Head of caudate nucleus (tissue), 42 donors: ENCODE results near the gene MTCL1.

Experiments
- DNase-seq, 42 donors: peaks; one replicate each; pipeline versions ENCODE4 v3.0.0 to v3.0.0-alpha.2; 2020 to 2021; ENCODE audit warnings: mixed read lengths in 7 of 42
- intact Hi-C: fragments of 100-400 bp; cut with DNase I; formaldehyde crosslinking; loops from one replicate; pipeline ENCODE4 v1.15.0; 2022

The MTCL1 gene

DNA sequence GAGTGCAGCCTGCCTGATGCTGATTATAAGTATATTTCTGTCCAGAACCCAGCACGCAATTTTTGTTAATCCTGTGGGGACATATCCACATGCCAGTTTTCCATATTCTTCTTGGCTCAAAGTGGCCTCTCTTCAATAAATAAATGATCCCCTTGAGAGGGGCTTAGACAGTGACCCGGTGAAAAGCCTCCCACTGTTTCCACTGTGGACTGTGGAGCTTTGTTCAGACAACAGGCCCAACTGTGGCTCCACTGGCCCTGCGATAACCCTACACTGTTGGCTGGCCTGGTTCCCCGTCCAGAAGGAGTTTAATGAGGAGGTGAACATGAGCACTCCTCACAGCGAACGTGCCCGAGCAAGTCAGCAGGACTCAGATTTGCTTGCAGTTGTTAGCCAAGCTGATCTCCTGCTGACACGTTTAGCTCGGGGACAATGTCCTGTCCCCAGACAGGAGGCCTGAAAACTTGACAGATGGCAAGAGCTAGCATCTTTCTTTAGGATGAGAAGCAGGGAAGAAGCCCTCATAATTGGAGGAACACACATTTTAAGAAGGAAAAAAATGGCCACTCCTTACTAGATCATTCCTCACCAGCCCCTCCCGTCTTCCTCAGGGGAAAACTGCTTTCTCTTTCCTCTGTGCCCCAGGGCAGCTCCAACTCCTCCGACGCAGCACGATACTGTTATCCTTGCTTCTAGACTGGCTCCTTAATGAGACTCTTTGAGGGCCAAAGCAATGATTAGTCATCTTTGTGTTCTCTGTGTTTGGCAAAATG lies 20.0 kb upstream of the MTCL1 start:
- intact Hi-C loops: no loop called here
- peak in 1 of 42 donors; percentile 48 for DNase-seq

GRCh38 chr18:8685914-8686216 lies 19.5 kb upstream of the MTCL1 start:
- intact Hi-C loops: no loop called here
- no peak for DNase-seq

DNA sequence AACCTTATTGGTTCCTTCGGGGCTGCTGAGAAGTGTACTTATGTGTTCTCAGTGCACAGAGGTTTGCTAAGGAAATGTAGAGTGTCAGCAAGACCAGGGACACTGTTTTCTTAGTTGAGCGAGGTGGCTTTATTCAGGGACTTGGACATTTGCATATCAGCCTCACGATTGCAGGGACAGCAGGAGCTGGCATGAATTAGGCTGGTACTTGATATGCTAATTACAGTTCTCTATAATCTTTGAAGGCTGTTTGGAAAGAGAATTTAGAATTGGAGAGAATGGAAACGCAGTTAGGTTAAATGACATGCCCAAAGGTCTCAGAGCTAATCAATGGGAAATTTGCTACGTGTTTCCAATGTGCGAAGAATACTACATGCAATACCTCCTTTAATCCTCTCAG lies 18.7 kb upstream of the MTCL1 start:
- DNase-seq: no peak
- intact Hi-C loops: no loop called here

- intact Hi-C loops: no loop called here
- DNase-seq: no peak
These were observed 17.0 kb upstream of the MTCL1 start for GRCh38 chr18:8688216-8688800.

GRCh38 chr18:8688816-8689215 lies 16.5 kb upstream of the MTCL1 start:
- no peak for DNase-seq
- intact Hi-C loops: no loop called here

- intact Hi-C loops: no loop called here
- DNase-seq: no peak
These were observed 15.8 kb upstream of the MTCL1 start for GRCh38 chr18:8689517-8689916.

GRCh38 chr18:8694891-8695290 lies 10.5 kb upstream of the MTCL1 start:
- DNase-seq: no peak
- intact Hi-C loops: loop anchor here (10.0 kb wide), 1 partner anchor 290 kb away; no protein-coding TSS in a partner anchor

DNA sequence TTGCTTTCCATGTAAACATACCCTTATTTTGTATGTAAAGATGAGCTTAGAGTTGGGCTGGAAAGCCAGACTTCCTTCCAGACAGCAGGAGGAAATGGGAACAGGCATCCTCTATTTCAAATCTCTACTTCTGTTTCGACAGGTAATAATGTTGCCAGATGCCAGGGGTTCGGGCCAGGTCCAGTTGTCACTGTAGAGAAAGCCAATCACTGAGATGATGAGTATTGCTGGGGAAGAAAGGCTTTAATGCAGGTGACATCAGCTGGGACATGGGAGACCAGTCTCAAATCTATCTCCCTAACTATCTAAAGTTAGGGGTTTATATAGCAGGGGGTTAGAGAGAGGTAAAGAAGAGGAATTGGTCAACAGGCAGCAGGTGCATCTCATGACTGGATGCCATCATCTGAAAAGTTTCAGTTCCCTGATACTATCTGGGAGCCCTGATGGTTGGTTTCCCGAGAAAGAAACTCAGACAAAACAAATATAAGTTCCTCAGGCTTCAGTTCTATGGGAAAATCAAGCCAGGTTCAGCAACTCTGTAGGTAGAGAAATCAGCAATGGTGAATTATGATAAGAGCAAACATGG lies 9.3 kb upstream of the MTCL1 start:
- intact Hi-C loops: loop anchor here (2.0 to 10.0 kb wide), 2 partner anchors 33 to 289 kb away; no protein-coding TSS in a partner anchor
- DNase-seq: no peak

DNA sequence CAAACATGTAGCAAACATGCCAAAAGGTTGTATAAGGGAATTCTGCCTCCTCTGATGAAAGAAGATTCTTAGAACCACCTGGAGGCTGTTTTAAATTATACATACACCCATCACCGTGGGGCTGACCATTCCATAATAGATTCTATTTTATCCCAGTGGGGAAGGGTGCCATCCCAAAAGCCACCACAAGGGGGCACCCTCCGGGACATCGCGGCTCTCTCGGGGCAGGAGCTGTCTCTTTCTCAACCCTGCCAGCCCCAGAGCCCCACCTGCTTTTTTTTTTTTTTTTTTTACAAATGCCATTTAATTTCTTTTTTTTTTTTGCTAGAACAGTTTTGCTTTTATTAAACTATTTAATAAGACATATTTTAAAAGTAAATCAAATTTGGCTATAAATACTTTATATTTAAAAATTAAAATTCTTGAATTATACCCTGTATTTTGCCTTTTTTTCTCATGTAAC lies 8.6 kb upstream of the MTCL1 start:
- intact Hi-C loops: loop anchor here (2.0 to 10.0 kb wide), 2 partner anchors 34 to 288 kb away; no protein-coding TSS in a partner anchor
- peak in 41 of 42 donors; percentile 51 to 93 (median 82) for DNase-seq

GRCh38 chr18:8699126-8699525 lies 6.2 kb upstream of the MTCL1 start:
- intact Hi-C loops: loop anchor here (10.0 kb wide), 1 partner anchor 286 kb away; no protein-coding TSS in a partner anchor
- no peak for DNase-seq

DNA sequence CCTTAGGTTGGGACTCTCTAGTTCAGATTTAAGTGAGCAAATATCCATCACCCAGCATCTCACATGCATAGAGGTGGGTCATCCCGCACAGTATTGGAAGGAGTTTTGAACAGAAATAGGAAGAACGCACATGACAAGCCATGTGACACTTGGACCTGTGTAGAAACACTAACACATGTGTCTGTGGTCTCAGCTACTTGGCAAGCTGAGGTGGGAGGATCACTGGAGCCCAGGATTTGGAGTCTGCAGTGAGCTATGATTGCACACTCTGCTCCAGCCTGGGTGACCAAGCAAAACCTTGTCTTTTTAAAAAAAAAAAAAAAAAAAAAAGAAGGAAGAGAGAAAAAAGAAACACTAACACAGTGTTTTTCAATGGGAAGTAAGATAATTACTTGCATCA lies 5.4 kb upstream of the MTCL1 start:
- peak in 1 of 42 donors; percentile 13 for DNase-seq
- intact Hi-C loops: loop anchor here (10.0 kb wide), 2 partner anchors 285 to 435 kb away; partner anchors contain the start of gene ANKRD12

- peak in 1 of 42 donors; percentile 13 for DNase-seq
- intact Hi-C loops: loop anchor here (10.0 kb wide), 1 partner anchor 433 kb away; the partner anchor contains the start of gene ANKRD12
These were observed 3.7 kb upstream of the MTCL1 start for GRCh38 chr18:8701546-8702118.

DNA sequence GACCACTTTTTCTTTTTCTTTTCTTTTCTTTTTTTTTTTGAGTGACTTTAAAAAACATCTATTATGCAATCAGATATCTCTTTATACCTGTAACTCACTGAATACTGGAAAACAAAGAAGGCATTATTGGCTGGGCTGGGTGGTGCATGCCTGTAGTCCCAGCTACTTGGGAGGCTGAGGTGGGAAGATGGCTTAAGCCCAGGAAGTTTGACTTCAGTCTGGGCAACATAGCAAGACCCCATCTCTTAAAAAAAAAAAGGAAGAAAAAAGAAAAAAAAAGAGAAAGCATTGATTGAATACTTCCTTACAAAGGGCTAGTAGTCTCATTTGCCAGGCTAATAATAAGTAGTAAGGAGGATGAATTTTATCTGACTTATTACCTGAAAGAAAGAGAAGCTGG lies 2.7 kb upstream of the MTCL1 start:
- intact Hi-C loops: loop anchor here (10.0 kb wide), 1 partner anchor 432 kb away; the partner anchor contains the start of gene ANKRD12
- DNase-seq: peak in 1 of 42 donors; percentile 6

- intact Hi-C loops: loop anchor here (10.0 kb wide), 1 partner anchor 432 kb away; the partner anchor contains the start of gene ANKRD12
- DNase-seq: peak in 2 of 42 donors; percentile 13 to 40
These were observed 2.2 kb upstream of the MTCL1 start for GRCh38 chr18:8703092-8703709.

DNA sequence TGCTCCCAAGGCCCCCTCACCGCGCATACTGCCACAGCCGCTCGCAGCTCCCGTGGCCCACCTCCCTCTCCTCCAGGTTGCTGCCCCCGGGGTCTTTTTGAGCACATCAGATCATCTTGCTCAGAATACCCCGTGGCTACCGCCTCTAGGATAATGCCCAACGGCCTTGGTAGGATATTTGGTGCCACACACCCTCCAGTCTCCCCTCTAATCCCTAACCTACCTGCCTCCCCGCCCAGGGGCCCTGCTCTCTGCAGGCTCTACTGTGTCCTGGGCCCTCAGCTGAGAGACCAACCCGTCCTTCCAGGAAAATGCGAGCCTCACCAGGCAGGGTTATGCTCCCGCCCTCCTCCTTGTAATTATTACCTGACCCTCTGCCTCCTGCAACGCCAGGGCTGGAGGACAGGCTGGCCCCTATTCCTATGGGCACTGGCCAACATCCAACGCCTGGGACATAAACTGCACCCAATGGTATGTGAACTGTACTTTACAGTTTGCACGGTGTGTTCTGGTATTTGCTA lies 1.5 kb upstream of the MTCL1 start:
- DNase-seq: peak in 1 of 42 donors; percentile 43
- intact Hi-C loops: loop anchor here (10.0 kb wide), 1 partner anchor 431 kb away; the partner anchor contains the start of gene ANKRD12

DNA sequence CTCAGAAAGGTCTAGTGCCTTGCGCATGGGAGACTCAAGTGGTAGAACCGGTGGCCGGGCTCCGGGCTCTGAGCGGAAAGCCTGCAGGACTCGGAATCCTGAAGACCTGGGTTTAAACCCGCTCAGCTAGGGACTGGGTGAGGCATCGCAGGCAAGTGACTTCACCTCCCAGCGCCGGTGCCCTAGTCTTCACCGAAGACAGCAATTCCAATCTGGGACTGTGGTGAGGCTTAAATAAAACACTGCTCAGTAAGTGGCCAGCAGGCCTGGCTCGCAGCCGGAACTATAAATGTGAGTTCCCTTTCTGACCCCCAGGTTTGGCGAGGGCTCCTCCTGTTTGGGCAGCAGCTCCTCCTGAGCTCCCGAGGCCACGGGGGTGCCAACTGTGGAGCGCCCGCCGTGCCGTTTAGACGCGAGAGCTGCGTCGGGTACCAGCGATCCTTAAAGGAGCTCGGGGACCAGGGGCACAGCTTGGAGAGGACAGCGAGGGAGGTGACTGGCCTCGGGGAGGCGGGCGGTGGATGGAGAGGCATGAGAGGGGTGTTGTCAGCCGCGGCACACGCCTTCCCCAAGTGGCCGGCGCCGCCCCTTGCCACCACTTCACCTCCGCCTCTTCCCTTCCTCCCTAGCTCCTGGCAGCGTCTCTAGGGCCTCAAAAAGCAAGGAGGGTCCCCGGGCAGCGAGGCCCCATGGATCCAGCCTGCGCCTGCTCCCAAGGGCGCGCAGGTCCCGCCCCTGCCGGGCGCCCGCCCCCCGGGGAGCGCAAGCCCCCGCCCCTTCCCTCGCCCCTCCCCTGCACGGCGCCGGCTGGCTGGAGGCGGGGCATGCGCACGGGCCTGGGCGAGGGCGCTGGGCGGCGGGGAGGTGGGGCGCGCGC lies 757 bp upstream of the MTCL1 start:
- intact Hi-C loops: loop anchor here (10.0 kb wide), 1 partner anchor 430 kb away; the partner anchor contains the start of gene ANKRD12

DNA sequence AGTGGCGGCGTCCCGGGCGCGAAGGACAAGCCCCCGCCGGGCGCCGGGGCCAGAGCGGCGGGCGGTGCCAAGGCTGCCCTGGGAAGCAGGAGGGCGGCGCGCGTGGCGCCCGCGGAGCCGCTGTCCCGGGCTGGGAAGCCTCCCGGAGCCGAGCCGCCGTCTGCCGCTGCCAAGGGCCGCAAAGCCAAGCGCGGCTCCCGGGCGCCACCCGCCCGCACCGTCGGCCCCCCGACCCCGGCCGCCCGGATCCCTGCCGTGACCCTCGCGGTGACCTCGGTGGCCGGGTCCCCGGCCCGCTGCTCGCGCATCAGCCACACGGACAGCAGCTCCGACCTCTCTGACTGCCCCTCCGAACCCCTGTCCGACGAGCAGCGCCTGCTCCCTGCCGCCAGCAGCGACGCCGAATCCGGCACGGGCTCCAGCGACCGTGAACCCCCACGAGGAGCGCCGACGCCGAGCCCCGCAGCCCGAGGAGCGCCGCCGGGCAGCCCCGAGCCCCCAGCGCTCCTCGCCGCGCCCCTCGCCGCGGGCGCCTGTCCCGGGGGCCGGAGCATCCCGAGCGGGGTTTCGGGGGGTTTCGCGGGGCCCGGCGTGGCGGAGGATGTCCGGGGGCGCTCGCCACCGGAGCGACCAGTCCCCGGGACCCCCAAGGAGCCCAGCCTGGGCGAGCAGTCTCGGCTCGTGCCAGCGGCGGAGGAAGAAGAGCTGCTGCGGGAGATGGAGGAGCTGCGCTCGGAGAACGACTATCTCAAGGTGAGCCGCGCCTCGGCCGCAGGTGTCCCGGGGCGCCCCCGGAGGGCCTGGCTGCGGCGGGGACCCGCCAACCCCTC lies 820 bp downstream of the MTCL1 start:
- intact Hi-C loops: loop anchor here (10.0 kb wide), 1 partner anchor 429 kb away; the partner anchor contains the start of gene ANKRD12
- peak in 25 of 42 donors; percentile 5 to 56 (median 36) for DNase-seq

More for the DNA sequence above, 757 bp upstream of the MTCL1 start:
- DNase-seq: peak; percentile 50 to 96 (median 91)
